RCC 7860 (cell line): ENCODE results near the gene XPOT.
A peak's percentile ranks its signal among the peaks of the same experiment; 100 is the strongest.
"Not testable (repeated sequence)": the region's sequence is repeated elsewhere in the genome, so short reads cannot be mapped to it uniquely, and the experiment has no call there.

ENCODE experiments used
- DNase-seq: peaks from one replicate; pipeline ENCODE4 v3.0.0-alpha.2; 2015; ENCODE audit warnings: low spot score
- FAIRE-seq: peaks from 2 replicates; lab custom pipeline; 2012; peaks lifted over from hg19 to GRCh38; lab: Jason Lieb, UNC

The XPOT gene

GRCh38 chr12:64403707-64404469 is at the start of gene XPOT:
TSS of gene XPOT (plus strand) at chr12:64404392. CDS start at chr12:64410036, 5,644 bp downstream.
- FAIRE-seq (no peak), DNase-seq (peak; percentile 88)

GRCh38 chr12:64356209-64356608 is 48.0 kb upstream of the XPOT start:
- not testable (repeated sequence) for FAIRE-seq, DNase-seq

- not testable (repeated sequence) for FAIRE-seq, DNase-seq
These were observed 43.0 kb upstream of the XPOT start for GRCh38 chr12:64361173-64361572.

GRCh38 chr12:64362721-64363305 is 41.4 kb upstream of the XPOT start:
- DNase-seq: no peak
- no peak for FAIRE-seq

- no peak for FAIRE-seq
- no peak for DNase-seq
These were observed 20.5 kb upstream of the XPOT start for GRCh38 chr12:64383675-64384074.

GRCh38 chr12:64385019-64385418 is 19.2 kb upstream of the XPOT start:
- FAIRE-seq: no peak
- DNase-seq: no peak

- DNase-seq (no peak), FAIRE-seq (no peak)
These were observed 18.7 kb upstream of the XPOT start for GRCh38 chr12:64385468-64385867.

- no peak for FAIRE-seq
These were observed 16.9 kb upstream of the XPOT start for GRCh38 chr12:64387197-64387816.

GRCh38 chr12:64389154-64389553 is 15.0 kb upstream of the XPOT start:
- no peak for FAIRE-seq
- no peak for DNase-seq

More at GRCh38 chr12:64387197-64387816, 16.9 kb upstream of the XPOT start:
- no peak for DNase-seq

- no peak for DNase-seq
These were observed 13.8 kb upstream of the XPOT start, which contains the start of gene C12orf56 for GRCh38 chr12:64390275-64390851. TSS of gene C12orf56 (minus strand) at chr12:64390758. CDS start at chr12:64390565, 193 bp downstream.

GRCh38 chr12:64392221-64392620 is 12.0 kb upstream of the XPOT start:
- no peak for DNase-seq
- FAIRE-seq: no peak

More at GRCh38 chr12:64390275-64390851, 13.8 kb upstream of the XPOT start, which contains the start of gene C12orf56:
- no peak for FAIRE-seq

GRCh38 chr12:64395739-64396138 is 8.5 kb upstream of the XPOT start:
- FAIRE-seq (no peak), DNase-seq (no peak)

GRCh38 chr12:64400041-64400440 is 4.2 kb upstream of the XPOT start:
- no peak for DNase-seq
- no peak for FAIRE-seq

- DNase-seq (no peak), FAIRE-seq (no peak)
These were observed 2.0 kb upstream of the XPOT start for GRCh38 chr12:64402181-64402580.

GRCh38 chr12:64404470-64405256 is 471 bp downstream of the XPOT start:
- FAIRE-seq: no peak
- peak; percentile 61 for DNase-seq

- FAIRE-seq: no peak
- DNase-seq: no peak
These were observed 3.4 kb downstream of the XPOT start for GRCh38 chr12:64407342-64408223.

- DNase-seq (no peak), FAIRE-seq (no peak)
These were observed 7.2 kb downstream of the XPOT start for GRCh38 chr12:64411427-64411826.

- no peak for FAIRE-seq
- no peak for DNase-seq
These were observed 8.3 kb downstream of the XPOT start for GRCh38 chr12:64412459-64412858.

GRCh38 chr12:64413884-64414283 is 9.7 kb downstream of the XPOT start:
- FAIRE-seq: no peak

GRCh38 chr12:64418209-64418608 is 14.0 kb downstream of the XPOT start:
- FAIRE-seq (no peak), DNase-seq (no peak)

More at GRCh38 chr12:64413884-64414283, 9.7 kb downstream of the XPOT start:
- no peak for DNase-seq
